ENCODE measurements around the gene DDX51.

The DDX51 gene

DNA sequence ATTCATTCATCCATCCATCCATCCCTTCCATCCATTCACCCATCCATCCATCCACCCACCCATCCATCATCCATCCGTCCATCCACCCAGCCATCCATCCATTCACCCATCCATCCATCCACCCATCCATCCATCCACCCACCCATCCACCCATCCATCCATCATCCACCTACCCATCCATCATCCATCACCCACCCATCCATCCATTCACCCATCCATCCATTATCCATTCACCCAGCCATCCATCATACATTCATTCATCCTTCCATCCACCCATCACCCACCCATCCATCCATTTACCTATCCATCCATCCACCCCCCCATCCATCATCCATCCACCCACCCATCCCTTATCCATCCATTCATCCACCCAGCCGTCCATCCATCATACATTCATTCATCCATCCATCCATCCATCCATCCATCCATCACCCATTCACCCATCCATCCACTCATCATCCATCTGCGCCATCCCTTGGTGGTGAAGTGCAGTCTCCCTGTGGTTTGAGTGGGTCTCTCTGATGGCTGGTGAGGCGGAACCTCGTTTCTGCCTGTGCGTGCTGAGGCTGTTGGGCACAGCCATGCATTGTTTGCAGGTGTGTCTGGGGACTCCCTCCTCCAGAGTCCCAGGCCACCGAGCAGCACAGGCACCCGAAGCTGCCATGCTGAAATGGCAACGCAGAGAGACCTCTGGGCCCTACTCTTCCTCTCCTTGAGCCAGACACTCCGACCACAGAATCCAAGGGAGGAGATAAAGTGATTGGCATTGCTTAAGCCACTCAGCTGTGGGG lies 22.9 kb upstream of the DDX51 start:
- DNase-seq (ENCODE audit: low spot score), result no peak

DNA sequence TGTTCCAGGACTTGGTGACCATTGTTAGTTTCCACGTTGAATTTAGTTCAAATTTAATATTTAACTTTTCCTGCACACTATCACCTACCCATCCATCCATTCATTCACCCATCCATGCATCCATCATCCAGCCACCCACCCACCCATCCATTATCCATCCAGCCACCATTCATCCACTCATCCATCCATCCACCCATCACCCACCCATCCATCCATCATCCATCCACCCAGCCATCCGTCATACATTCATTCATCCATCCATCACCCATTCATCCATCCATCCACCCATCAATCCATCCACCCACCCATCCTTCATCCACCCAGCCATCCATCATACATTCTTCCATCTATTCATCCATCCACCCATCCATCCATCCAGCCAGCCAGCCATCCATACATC lies 22.0 kb upstream of the DDX51 start:
- DNase-seq (ENCODE audit: low spot score), result no peak

DNA sequence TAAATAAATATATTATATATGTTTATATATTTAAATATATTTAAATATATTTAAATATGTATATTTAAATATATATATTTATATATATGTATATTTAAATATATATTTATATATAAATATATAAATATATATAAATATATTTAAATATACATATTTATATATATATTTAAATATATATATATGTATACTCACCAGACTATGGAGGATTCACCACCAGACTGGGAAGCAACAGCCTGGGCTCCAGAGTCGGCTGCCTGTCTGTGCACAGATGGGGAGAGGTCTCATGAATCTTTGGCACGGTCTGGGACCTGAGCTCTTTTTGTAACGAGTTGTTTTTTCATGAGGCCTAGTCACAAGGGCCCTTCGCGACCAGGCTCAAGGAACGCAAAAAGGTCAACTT lies 21.5 kb upstream of the DDX51 start:
- no peak for DNase-seq (ENCODE audit: low spot score)

GRCh38 chr12:132164426-132164825 lies 20.3 kb upstream of the DDX51 start:
- no peak for DNase-seq (ENCODE audit: low spot score)

- DNase-seq (ENCODE audit: low spot score), result no peak
These were observed 19.8 kb upstream of the DDX51 start for GRCh38 chr12:132163911-132164288.

GRCh38 chr12:132163041-132163910 lies 19.2 kb upstream of the DDX51 start:
- no peak for DNase-seq (ENCODE audit: low spot score)

GRCh38 chr12:132162508-132163031 lies 18.5 kb upstream of the DDX51 start:
- no peak for DNase-seq (ENCODE audit: low spot score)

- no peak for DNase-seq (ENCODE audit: low spot score)
These were observed 17.8 kb upstream of the DDX51 start for GRCh38 chr12:132161796-132162507.

DNA sequence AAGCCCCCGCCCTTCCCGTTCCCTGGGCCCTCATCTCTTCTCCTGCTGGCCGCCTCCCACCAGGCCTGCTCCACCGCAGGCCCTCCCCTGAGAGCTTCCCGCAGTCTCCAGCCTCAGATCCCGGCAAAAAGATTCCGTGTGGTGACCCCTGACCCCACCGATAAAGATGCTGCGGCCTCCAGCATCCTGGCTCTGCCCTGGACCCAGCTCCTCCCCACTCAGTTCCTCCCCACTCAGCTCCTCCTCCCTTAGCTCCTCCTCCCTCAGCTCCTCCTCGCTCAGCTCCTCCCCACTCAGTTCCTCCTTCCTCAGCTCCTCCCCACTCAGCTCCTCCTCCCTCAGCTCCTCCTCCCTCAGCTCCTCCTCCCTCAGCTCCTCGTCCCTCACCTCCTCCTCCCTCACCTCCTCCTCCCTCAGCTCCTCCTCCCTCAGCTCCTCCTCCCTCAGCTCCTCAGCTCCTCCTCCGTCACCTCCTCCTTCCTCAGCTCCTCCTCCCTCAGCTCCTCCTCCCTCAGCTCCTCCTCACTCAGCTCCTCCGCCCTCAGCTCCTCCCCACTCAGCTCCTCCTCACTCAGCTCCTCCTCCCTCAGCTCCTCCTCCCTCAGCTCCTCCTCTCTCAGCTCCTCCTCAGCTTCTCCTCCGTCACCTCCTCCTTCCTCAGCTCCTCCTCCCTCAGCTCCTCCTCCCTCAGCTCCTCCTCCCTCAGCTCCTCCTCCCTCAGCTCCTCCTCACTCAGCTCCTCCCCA lies 17.1 kb upstream of the DDX51 start:
- no peak for DNase-seq (ENCODE audit: low spot score)

DNA sequence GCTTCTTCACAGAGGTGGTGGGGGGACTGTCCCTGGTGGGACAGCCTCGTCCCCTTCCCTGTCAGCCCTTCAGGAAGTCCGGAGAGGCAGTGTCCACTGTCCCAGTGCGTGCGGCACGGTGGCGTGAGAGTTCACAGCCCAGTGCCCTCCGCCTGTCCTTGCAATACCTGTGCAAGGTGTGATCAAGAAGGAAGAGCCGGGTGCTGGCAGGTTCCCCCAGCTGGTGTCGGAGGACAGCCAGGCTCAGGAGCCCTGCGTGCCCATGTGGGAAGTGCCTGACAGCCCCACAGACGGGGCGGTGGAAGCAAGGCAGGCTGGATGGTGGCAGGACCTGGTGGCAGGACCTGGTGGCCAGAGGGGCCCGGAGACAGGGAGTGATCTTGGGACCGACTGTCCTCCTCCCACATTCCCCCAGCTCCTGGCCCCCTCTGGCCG lies 16.5 kb upstream of the DDX51 start:
- DNase-seq (ENCODE audit: low spot score), result no peak

DNA sequence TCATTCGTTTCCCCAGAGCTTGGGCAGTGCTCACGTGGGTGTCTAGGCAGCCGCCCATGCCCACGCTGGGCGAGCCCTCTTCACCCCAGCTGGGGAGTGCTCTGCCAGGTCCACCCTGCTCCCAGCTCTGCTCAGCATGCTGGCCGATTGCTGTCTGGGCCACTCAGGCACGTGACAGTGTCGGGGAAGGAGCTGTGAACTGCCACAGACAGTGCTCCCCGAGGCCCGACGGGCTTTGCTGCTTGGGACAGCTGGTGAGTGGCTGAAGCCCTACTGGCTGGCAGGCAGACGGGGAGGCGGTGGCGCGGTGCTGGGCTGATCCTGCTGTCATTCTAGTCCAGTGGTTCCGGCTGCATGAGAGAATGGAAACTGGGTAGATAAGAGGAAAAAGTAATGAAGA lies 15.9 kb upstream of the DDX51 start:
- DNase-seq (ENCODE audit: low spot score), result no peak

DNA sequence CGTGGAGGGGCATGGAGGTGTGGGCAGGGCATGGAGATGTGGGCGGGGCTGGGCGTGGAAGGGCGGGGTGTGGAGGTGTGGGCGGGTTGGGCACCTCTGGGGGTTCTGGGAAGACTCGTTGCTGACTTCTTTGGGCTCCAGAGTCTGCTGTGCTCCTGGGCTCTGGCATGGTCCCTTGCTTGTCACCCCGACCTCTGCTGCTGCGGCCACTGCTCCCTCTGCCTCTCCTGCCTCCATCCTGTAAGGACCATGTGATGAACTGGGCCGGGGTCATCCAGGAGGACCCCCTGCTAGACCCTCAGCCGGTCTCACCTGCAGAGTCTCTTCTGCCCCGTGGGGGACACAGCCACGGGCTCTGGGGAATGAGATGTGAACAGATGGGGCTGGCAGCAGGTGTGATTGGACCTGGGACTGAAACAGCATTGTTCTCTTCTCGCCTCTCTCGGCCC lies 15.5 kb upstream of the DDX51 start:
- no peak for DNase-seq (ENCODE audit: low spot score)

DNA sequence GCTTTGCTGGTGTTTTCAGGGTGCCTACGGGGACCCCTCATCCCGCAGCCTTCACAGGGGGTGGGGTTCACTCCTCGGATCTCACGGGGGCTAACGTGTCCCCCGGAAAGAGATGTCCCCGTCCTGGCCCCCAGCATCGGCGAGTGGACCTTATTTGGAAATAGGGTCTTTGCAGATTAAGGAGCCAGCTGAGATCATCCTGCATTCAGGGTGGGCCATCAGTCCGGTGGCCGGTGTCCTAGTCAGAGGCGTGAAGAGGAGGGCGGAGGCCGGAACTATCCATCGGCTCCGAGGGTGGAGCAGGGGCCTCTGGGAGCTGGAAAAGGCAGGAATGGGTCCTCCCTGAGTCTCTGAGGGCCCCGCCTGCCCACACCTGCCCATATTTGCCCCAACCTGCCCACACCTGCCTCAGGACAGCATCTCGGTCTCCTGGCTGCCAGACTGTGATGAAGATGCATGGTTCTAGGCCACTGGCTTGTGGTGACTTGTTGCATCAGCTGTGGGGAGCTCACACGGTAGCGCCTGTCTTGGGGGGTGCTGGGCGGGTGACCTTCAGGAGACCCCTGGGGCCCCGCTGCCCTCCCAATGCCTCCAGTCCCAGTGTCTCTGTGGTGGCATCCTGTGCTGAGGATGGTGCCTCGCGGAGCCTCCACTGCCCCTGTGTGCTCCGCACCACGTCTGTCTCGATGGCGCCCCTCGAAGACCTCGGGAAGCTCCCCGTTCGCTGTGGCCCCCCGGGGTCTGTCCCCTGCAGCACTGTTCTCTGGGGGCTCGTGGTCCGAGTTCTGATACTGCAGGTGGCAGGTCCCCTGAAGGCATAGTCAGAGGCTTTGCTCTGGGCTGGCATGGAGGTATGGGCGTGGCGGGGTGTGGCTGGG lies 14.8 kb upstream of the DDX51 start:
- DNase-seq (ENCODE audit: low spot score), result no peak

DNA sequence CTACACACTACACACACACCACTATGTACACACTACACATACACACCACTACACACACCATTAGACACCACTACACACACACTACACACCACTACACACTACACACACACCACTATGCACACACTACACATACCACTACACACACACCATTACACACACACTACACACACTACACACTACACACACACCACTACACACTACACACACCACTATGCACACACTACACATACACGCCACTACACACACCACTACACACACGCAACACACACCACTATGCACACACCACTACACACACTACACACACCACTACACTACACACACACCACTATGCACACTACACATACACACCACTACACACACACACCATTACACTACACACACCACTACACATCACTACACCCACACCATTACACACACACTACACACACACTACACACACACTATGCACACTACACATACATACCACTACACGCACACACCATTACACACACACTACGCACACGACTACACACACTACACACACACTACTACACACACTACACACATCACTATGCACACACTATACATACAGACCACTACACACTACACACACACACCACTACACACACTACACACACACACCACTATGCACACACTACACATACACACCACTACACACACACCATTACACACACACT lies 13.8 kb upstream of the DDX51 start:
- no peak for DNase-seq (ENCODE audit: low spot score)

GRCh38 chr12:132156573-132157325 lies 12.6 kb upstream of the DDX51 start:
- no peak for DNase-seq (ENCODE audit: low spot score)

GRCh38 chr12:132155771-132156572 lies 11.9 kb upstream of the DDX51 start:
- no peak for DNase-seq (ENCODE audit: low spot score)

GRCh38 chr12:132154941-132155770 lies 11.0 kb upstream of the DDX51 start:
- DNase-seq (ENCODE audit: low spot score), result no peak
